GM23338 (cell line): ENCODE results near the gene S100A14. TPM values are rescaled to one million over a fixed set of nuclear protein-coding genes. Genes with fewer than 3 reads are reported as not detected.

Experiments
- ATAC-seq: fragments of 200-7000 bp; cut with Tn5 transposase; 3 replicates; pipeline ENCODE4 v1.9.1; 2020
- DNase-seq: peaks from one replicate; pipeline ENCODE4 v3.0.0-alpha.2; 2015; ENCODE audit warnings: low spot score
- H2AFZ ChIP-seq: fragments of 200-600 bp; sonication (generic); 2 replicates; pipeline ENCODE4 v1.8.0; 2016; ENCODE audit warnings: antibody characterized with exemption, mild to moderate bottlenecking, moderate library complexity
- H3F3A ChIP-seq: fragments of 200-600 bp; sonication (generic); replicated peaks from 2 replicates; pipeline ENCODE4 v1.8.0; 2017; ENCODE audit warnings: antibody characterized with exemption, mixed run types, low read depth
- H3K27ac ChIP-seq: fragments of 200-600 bp; sonication (generic); 2 replicates; pipeline ENCODE4 v1.6.1; 2016; ENCODE audit warnings: low read depth
- H3K27me3 ChIP-seq: fragments of 200-600 bp; sonication (generic); 2 replicates; pipeline ENCODE4 v1.8.0; 2016; ENCODE audit warnings: mild to moderate bottlenecking, mixed run types, moderate library complexity; ENCODE audit not compliant: insufficient read depth
- H3K36me3 ChIP-seq: fragments of 200-600 bp; sonication (generic); 2 replicates; pipeline ENCODE4 v1.8.0; 2016; ENCODE audit warnings: mild to moderate bottlenecking; ENCODE audit not compliant: insufficient read depth
- H3K4me1 ChIP-seq: fragments of 200-600 bp; sonication (generic); 2 replicates; pipeline ENCODE4 v1.8.0; 2016; ENCODE audit warnings: mild to moderate bottlenecking, moderate library complexity; ENCODE audit not compliant: insufficient read depth
- H3K4me2 ChIP-seq: fragments of 200-600 bp; sonication (generic); 2 replicates; pipeline ENCODE4 v1.7.1; 2017; ENCODE audit warnings: mixed run types
- H3K4me3 ChIP-seq: fragments of 200-600 bp; sonication (generic); 2 replicates; pipeline ENCODE4 v1.6.1; 2016; ENCODE audit warnings: mixed run types
- H3K79me2 ChIP-seq: fragments of 200-600 bp; sonication (generic); replicated peaks from 2 replicates; pipeline ENCODE4 v1.8.0; 2017; ENCODE audit warnings: mild to moderate bottlenecking; ENCODE audit not compliant: insufficient read depth
- H3K9me2 ChIP-seq: fragments of 200-600 bp; sonication (generic); 2 replicates; pipeline ENCODE4 v1.8.0; 2017; ENCODE audit not compliant: insufficient read depth
- H4K20me1 ChIP-seq: fragments of 200-600 bp; sonication (generic); replicated peaks from 2 replicates; pipeline ENCODE4 v1.8.0; 2017; ENCODE audit warnings: mild to moderate bottlenecking; ENCODE audit not compliant: insufficient read depth
- H3K27ac Mint-ChIP-seq: 2 replicates; pipeline ENCODE4 v1.8.0; 2020; ENCODE audit warnings: inconsistent platforms, mild to moderate bottlenecking, moderate library complexity, mixed read lengths
- H3K27me3 Mint-ChIP-seq: 3 replicates; pipeline ENCODE4 v1.8.0; 2022; ENCODE audit warnings: low read depth, mild to moderate bottlenecking, moderate library complexity, mixed read lengths, inconsistent platforms; ENCODE audit not compliant: insufficient read depth, poor library complexity
- H3K36me3 Mint-ChIP-seq: 3 replicates; pipeline ENCODE4 v1.8.0; 2021; ENCODE audit warnings: low read depth, mild to moderate bottlenecking, inconsistent platforms, moderate library complexity, mixed read lengths
- H3K4me1 Mint-ChIP-seq: 3 replicates; pipeline ENCODE4 v1.8.0; 2020; ENCODE audit warnings: mild to moderate bottlenecking, inconsistent platforms, mixed read lengths
- H3K4me3 Mint-ChIP-seq: 3 replicates; pipeline ENCODE4 v1.8.0; 2021; ENCODE audit warnings: moderate library complexity, mild to moderate bottlenecking, inconsistent platforms, mixed read lengths
- H3K9me3 Mint-ChIP-seq: 3 replicates; pipeline ENCODE4 v1.8.0; 2020; ENCODE audit warnings: moderate library complexity, mild to moderate bottlenecking, inconsistent platforms, mixed read lengths
- EZH2phosphoT487 ChIP-seq: fragments of 200-600 bp; sonication (generic); IDR thresholded peaks from one replicate; pipeline ENCODE4 v1.8.1; 2018; ENCODE audit warnings: antibody characterized with exemption; ENCODE audit not compliant: unreplicated experiment
- JUNB ChIP-seq: IDR thresholded peaks from one replicate; pipeline ENCODE4 v1.6.1; 2016; ENCODE audit warnings: antibody characterized with exemption; ENCODE audit not compliant: unreplicated experiment
- NANOG ChIP-seq: IDR thresholded peaks from 2 replicates; pipeline ENCODE4 v1.6.1; 2016; ENCODE audit warnings: antibody characterized with exemption, borderline replicate concordance
- POLR2AphosphoS5 ChIP-seq: IDR thresholded peaks from 2 replicates; pipeline ENCODE4 v1.6.1; 2016; ENCODE audit warnings: antibody characterized with exemption, low read depth
- STAT1 ChIP-seq: IDR thresholded peaks from one replicate; pipeline ENCODE4 v1.6.1; 2016; ENCODE audit warnings: antibody characterized with exemption; ENCODE audit not compliant: unreplicated experiment
- ZNF114 ChIP-seq: fragments of 250-450 bp; sonication (Bioruptor Pico); IDR thresholded peaks from 2 replicates; pipeline ENCODE4 v1.5.0; 2020; ENCODE audit warnings: mild to moderate bottlenecking, moderate library complexity
- polyA plus RNA-seq: library from polyadenylated mRNA; unstranded; fragments of >200 nt; fragmentation: Nextera tagmentation; extraction: Ambion mirVana; gene quantifications from 2 replicates; pipeline ENCODE4 v1.2.1, GENCODE V29; 2016
- total RNA-seq: library from RNA; depleted of rRNA; stranded (reverse); fragments of >200 nt; shearing (Covaris generic); gene quantifications from 2 replicates; pipeline ENCODE4 v1.2.3, GENCODE V29; 2014
- TF ChIP-seq, protein P1 (sequence below): fragments of 250-450 bp; sonication (Bioruptor Pico); IDR thresholded peaks from 2 replicates; pipeline ENCODE4 v1.5.0; 2020; ENCODE audit warnings: mild to moderate bottlenecking, moderate library complexity
- TF ChIP-seq, protein P2 (sequence below): IDR thresholded peaks from one replicate; pipeline ENCODE4 v1.6.1; 2018; ENCODE audit warnings: antibody characterized with exemption; ENCODE audit not compliant: unreplicated experiment
- TF ChIP-seq, protein P3 (sequence below): IDR thresholded peaks from 2 replicates; pipeline ENCODE4 v1.6.1; 2016; ENCODE audit warnings: antibody characterized with exemption
- TF ChIP-seq, protein P4 (sequence below), 2 experiments: fragments of 200-600 bp in 1 of 2; sonication (generic) in 1 of 2; conservative IDR thresholded peaks; 2 replicates each; pipeline versions ENCODE4 v1.5.1 to v1.6.1; 2016 to 2017; ENCODE audit warnings: antibody characterized with exemption in 2 of 2, low read depth in 2 of 2, mild to moderate bottlenecking in 2 of 2, moderate library complexity in 1 of 2

S100A14 gene
- total and polyA plus RNA-seq, 2 experiments from 2014 or later: 0.28 to 0.53 TPM

DNA sequence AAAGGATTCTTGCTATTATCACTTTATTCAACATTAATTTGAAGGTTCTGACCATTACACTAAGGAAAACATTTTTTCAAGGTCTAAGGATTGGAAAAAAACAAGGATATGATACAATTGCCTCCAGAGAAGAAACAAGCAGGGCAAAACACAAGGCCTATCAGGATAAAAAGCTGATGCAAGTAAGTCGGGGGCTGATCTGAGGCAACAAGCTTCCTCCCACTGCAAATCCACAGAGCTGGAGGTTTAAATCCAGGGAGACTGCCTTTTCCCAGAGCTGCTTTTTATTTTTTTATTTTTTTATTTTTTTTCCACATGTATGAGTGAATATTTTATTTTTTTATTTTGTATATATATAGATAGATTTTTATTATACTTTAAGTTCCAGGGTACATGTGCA lies 31.1 kb downstream of the S100A14 start:
- ATAC-seq (no peak), DNase-seq (no peak)
- Histone ChIP-seq H3K9me2 (no peaks in the 10 kb centered on the region), H4K20me1 (no peaks in the 10 kb centered on the region), H2AFZ (no peak overlapping the region), H3K4me3 (no peak overlapping the region), H3K4me2 (no peak overlapping the region), H3K79me2 (no peaks in the 10 kb centered on the region), H3F3A (no peaks in the 10 kb centered on the region), H3K36me3 (no peaks in the 10 kb centered on the region), H3K27ac (no peak overlapping the region), H3K27me3 (no peaks in the 10 kb centered on the region), H3K4me1 (peaks cover 6% of the 10 kb centered on the region; the same call in 1 of the 2 replicates)
- peaks cover 9% of the 10 kb centered on the region for H3K27me3 Mint-ChIP-seq
- no peaks in the 10 kb centered on the region for H3K9me3 Mint-ChIP-seq
- TF ChIP-seq POLR2AphosphoS5: no peak
- TF ChIP-seq, protein P1, sequence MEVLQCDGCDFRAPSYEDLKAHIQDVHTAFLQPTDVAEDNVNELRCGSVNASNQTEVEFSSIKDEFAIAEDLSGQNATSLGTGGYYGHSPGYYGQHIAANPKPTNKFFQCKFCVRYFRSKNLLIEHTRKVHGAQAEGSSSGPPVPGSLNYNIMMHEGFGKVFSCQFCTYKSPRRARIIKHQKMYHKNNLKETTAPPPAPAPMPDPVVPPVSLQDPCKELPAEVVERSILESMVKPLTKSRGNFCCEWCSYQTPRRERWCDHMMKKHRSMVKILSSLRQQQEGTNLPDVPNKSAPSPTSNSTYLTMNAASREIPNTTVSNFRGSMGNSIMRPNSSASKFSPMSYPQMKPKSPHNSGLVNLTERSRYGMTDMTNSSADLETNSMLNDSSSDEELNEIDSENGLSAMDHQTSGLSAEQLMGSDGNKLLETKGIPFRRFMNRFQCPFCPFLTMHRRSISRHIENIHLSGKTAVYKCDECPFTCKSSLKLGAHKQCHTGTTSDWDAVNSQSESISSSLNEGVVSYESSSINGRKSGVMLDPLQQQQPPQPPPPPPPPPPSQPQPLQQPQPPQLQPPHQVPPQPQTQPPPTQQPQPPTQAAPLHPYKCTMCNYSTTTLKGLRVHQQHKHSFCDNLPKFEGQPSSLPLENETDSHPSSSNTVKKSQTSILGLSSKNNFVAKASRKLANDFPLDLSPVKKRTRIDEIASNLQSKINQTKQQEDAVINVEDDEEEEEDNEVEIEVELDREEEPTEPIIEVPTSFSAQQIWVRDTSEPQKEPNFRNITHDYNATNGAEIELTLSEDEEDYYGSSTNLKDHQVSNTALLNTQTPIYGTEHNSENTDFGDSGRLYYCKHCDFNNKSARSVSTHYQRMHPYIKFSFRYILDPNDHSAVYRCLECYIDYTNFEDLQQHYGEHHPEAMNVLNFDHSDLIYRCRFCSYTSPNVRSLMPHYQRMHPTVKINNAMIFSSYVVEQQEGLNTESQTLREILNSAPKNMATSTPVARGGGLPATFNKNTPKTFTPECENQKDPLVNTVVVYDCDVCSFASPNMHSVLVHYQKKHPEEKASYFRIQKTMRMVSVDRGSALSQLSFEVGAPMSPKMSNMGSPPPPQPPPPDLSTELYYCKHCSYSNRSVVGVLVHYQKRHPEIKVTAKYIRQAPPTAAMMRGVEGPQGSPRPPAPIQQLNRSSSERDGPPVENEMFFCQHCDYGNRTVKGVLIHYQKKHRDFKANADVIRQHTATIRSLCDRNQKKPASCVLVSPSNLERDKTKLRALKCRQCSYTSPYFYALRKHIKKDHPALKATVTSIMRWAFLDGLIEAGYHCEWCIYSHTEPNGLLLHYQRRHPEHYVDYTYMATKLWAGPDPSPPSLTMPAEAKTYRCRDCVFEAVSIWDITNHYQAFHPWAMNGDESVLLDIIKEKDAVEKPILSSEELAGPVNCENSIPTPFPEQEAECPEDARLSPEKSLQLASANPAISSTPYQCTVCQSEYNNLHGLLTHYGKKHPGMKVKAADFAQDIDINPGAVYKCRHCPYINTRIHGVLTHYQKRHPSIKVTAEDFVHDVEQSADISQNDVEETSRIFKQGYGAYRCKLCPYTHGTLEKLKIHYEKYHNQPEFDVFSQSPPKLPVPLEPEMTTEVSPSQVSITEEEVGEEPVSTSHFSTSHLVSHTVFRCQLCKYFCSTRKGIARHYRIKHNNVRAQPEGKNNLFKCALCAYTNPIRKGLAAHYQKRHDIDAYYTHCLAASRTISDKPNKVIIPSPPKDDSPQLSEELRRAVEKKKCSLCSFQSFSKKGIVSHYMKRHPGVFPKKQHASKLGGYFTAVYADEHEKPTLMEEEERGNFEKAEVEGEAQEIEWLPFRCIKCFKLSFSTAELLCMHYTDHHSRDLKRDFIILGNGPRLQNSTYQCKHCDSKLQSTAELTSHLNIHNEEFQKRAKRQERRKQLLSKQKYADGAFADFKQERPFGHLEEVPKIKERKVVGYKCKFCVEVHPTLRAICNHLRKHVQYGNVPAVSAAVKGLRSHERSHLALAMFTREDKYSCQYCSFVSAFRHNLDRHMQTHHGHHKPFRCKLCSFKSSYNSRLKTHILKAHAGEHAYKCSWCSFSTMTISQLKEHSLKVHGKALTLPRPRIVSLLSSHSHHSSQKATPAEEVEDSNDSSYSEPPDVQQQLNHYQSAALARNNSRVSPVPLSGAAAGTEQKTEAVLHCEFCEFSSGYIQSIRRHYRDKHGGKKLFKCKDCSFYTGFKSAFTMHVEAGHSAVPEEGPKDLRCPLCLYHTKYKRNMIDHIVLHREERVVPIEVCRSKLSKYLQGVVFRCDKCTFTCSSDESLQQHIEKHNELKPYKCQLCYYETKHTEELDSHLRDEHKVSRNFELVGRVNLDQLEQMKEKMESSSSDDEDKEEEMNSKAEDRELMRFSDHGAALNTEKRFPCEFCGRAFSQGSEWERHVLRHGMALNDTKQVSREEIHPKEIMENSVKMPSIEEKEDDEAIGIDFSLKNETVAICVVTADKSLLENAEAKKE: no peak
- no peak for TF ChIP-seq STAT1
- no peak for TF ChIP-seq EZH2phosphoT487
- no peaks in the 10 kb centered on the region for H3K36me3 Mint-ChIP-seq
- H3K4me1 Mint-ChIP-seq: peaks cover 8% of the 10 kb centered on the region; the same call in 2 of the 3 replicates
- no peak overlapping the region for H3K4me3 Mint-ChIP-seq
- H3K27ac Mint-ChIP-seq: no peak overlapping the region

DNA sequence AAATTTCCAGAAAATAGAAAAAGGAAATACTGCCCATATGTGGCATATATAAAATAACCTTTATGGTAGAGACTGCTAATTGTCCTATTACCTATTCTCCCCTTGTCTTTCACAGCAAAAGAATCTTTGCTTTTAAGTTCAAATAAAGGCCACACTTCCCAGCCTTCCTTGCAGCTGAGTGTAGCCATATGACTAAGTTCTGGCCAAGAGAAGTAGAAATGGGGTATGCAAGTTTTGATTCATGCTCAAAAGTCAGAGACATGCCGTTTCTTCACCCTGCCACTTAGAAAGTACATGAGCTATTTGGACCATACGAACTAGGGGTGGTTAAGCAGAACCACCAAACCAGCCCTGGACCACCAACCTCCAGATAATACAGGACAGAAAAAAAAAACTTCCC lies 32.1 kb downstream of the S100A14 start:
- Histone ChIP-seq H3K36me3 (no peaks in the 10 kb centered on the region), H2AFZ (no peak overlapping the region), H3K27me3 (no peaks in the 10 kb centered on the region), H3K79me2 (no peaks in the 10 kb centered on the region), H3K4me1 (peaks cover 6% of the 10 kb centered on the region; the same call in 1 of the 2 replicates), H3K27ac (no peak overlapping the region), H4K20me1 (no peaks in the 10 kb centered on the region), H3F3A (no peaks in the 10 kb centered on the region), H3K4me2 (no peak overlapping the region), H3K4me3 (no peak overlapping the region), H3K9me2 (no peaks in the 10 kb centered on the region)
- H3K27me3 Mint-ChIP-seq: peaks cover 9% of the 10 kb centered on the region
- H3K27ac Mint-ChIP-seq: no peak overlapping the region
- ATAC-seq (no peak), DNase-seq (no peak)
- H3K36me3 Mint-ChIP-seq: no peaks in the 10 kb centered on the region
- no peak overlapping the region for H3K4me3 Mint-ChIP-seq
- peaks cover 9% of the 10 kb centered on the region; the same call in 2 of the 3 replicates for H3K4me1 Mint-ChIP-seq
- H3K9me3 Mint-ChIP-seq: no peaks in the 10 kb centered on the region
- TF ChIP-seq, protein P2, sequence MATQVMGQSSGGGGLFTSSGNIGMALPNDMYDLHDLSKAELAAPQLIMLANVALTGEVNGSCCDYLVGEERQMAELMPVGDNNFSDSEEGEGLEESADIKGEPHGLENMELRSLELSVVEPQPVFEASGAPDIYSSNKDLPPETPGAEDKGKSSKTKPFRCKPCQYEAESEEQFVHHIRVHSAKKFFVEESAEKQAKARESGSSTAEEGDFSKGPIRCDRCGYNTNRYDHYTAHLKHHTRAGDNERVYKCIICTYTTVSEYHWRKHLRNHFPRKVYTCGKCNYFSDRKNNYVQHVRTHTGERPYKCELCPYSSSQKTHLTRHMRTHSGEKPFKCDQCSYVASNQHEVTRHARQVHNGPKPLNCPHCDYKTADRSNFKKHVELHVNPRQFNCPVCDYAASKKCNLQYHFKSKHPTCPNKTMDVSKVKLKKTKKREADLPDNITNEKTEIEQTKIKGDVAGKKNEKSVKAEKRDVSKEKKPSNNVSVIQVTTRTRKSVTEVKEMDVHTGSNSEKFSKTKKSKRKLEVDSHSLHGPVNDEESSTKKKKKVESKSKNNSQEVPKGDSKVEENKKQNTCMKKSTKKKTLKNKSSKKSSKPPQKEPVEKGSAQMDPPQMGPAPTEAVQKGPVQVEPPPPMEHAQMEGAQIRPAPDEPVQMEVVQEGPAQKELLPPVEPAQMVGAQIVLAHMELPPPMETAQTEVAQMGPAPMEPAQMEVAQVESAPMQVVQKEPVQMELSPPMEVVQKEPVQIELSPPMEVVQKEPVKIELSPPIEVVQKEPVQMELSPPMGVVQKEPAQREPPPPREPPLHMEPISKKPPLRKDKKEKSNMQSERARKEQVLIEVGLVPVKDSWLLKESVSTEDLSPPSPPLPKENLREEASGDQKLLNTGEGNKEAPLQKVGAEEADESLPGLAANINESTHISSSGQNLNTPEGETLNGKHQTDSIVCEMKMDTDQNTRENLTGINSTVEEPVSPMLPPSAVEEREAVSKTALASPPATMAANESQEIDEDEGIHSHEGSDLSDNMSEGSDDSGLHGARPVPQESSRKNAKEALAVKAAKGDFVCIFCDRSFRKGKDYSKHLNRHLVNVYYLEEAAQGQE: no peak
- TF ChIP-seq EZH2phosphoT487: no peak
- TF ChIP-seq, protein P3, sequence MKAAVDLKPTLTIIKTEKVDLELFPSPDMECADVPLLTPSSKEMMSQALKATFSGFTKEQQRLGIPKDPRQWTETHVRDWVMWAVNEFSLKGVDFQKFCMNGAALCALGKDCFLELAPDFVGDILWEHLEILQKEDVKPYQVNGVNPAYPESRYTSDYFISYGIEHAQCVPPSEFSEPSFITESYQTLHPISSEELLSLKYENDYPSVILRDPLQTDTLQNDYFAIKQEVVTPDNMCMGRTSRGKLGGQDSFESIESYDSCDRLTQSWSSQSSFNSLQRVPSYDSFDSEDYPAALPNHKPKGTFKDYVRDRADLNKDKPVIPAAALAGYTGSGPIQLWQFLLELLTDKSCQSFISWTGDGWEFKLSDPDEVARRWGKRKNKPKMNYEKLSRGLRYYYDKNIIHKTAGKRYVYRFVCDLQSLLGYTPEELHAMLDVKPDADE: no peak
- TF ChIP-seq JUNB: no peak
- TF ChIP-seq POLR2AphosphoS5: no peak
- no peak for TF ChIP-seq ZNF114 (CRISPR knock-in tag)
- TF ChIP-seq, protein P4, sequence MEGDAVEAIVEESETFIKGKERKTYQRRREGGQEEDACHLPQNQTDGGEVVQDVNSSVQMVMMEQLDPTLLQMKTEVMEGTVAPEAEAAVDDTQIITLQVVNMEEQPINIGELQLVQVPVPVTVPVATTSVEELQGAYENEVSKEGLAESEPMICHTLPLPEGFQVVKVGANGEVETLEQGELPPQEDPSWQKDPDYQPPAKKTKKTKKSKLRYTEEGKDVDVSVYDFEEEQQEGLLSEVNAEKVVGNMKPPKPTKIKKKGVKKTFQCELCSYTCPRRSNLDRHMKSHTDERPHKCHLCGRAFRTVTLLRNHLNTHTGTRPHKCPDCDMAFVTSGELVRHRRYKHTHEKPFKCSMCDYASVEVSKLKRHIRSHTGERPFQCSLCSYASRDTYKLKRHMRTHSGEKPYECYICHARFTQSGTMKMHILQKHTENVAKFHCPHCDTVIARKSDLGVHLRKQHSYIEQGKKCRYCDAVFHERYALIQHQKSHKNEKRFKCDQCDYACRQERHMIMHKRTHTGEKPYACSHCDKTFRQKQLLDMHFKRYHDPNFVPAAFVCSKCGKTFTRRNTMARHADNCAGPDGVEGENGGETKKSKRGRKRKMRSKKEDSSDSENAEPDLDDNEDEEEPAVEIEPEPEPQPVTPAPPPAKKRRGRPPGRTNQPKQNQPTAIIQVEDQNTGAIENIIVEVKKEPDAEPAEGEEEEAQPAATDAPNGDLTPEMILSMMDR (conservative IDR thresholded peaks at IDR 0.05; ENCODE audit: low read depth in 2 of 2): no peak
- TF ChIP-seq NANOG: no peak
